GM19324 (cell line): ENCODE measurements around the gene CTDSPL.
"Not testable (repeated sequence)": the region's sequence is repeated elsewhere in the genome, so short reads cannot be mapped to it uniquely, and the experiment has no call there.

Experiments
- ATAC-seq: cut with Tn5 transposase; IDR thresholded peaks from one replicate; pipeline ENCODE4 v1.9.1; 2021; ENCODE audit warnings: mild to moderate bottlenecking, moderate library complexity; ENCODE audit not compliant: unreplicated experiment, low FRiP score

The CTDSPL gene

DNA sequence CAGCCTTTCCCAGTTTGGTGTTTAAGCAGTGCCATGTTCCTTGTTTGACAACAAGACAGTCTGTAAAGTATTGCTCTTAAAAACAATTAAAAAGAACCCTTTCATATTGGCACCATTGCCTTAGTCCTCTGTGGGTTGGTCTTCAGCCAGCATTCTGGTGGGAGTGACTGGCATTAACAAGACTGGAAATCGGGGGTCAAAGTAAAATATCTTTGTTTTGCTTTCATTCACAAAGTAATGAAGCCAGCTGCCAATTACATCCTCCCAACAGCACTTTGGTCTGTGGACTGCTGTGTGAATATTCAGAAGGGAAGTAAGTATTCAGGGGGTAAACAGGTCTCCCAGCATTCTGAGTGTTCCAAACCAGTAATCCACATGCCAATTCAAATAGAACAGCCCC, 120.7 kb downstream of the CTDSPL start:
- ATAC-seq, result no peak

DNA sequence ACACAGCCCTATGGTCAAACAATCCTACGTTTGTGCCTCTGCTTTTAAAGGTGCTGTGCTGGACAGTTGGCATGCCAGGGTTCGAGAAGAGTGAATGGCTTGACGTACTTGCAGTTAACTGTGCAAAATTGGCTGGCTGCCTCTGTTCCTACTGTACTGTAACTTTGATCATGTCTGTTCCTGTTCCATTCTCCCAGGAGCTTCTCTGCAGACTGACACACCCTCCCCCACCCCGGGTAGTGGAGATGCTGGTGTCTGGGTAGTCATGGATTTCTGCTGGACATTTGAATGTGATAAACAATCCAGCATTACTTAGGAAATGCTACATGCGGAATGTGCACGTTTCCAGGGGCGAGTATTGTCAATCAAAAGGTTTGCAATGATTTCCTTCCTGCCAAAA, 122.4 kb downstream of the CTDSPL start:
- no peak for ATAC-seq

DNA sequence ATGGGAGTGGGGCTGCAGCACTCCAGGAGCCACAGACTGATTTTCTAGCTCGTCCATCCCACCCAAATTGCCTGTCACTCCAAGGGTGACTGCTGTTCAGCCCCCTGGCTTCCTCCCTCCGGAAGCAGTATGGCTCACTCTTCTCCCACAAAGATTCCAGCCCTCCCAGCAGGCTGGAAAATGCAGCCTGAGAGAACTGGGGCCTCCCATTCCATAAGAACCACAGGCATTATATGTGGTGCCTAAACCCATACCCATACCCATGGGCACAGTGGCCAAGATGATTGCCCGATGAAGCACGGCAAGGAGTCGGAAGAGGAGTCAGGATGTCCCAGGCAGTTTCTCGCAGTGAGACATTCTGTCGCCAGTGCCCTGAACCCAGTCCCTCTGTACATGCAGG, 122.9 kb downstream of the CTDSPL start:
- ATAC-seq, result no peak

DNA sequence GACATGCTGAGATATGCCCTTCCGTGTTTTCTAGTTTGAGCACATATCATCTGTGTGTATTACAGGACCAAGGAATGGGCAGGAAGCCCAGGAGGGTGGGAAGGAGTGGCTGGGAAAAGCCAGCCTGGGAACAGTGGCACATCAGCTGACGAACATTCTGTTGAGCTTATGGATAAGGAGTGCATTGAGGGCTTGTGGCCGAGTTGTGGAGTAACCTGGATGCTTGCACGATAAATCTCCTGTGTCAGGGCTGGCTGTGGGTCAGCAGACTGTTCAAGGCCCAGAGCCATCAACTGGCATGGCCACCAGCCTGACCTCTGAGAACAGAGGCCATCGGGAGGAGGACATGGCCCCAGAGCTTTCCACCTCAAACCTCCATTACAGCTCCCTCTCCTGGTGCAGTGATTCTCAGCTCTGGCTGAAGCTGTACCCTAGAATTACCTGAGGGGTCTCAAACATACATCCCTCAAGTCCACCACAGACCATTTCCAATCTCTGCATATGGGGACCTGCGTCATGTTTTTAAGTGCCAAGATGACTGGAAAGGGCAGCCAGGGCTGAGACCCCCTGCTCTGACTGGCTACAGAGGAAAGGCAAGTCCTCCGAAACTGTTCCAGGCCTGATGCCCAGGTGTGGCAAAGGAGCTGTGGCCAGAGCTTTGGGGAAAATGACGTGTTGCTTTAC, 124.1 kb downstream of the CTDSPL start:
- no peak for ATAC-seq

DNA sequence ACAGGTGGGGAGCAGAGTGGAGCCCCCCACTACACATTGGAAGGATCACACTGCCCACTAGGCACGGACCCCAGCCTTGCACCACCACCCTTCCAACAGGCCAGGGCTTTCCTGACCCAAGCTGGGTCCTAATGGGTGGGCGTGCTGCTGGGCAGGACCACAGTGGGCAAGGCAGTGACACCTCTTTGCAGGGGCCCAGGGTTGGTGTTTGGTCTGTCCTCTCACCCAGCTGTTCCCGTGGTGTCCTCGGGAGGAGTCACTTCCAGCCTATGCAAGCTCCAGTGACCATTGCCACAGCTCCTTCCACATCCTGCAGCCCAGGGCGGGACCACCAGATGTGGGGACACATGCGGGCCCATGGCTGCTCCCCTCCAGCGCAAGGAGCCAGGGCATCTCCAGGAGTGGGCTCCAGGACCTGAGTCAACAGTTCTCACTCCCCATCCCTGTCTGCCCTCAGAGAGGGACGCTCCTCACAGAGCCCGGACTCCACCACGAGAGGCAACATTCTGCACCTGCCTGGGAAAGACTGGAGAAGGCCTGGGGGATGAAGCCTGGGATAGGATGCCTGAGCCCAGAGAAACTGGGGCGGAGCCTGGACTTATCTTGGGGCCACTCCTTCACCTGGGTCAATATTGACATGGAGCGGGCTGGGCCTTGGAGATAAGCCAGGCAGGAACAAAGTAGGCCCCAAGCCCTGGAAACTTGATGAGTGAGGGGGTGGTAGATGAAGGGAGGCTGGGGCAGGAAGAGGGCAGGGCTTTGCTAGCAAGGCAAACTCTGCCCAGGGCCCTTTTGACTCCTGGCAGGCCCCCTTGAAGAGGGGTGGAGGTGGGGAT, 125.0 kb downstream of the CTDSPL start:
- no peak for ATAC-seq

DNA sequence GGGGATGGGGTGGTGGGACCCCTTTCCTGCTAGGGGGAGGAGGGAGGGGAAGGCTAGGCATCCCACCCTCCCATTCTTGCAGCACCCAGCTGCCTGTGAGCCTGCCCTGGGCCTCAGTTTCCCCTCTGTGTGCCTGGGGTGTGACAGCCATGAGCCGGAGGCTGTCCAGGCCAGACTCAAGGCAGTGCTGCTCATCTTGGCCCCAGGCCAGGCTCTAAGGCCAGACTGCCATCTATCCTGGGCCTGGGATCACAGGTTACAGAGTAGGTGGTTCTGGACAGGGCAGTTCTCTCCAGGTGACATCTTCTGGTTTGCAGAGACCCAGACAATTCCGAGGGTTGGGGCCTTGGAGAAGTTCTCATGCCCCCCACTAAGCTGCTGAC, 125.6 kb downstream of the CTDSPL start:
- ATAC-seq, result no peak

DNA sequence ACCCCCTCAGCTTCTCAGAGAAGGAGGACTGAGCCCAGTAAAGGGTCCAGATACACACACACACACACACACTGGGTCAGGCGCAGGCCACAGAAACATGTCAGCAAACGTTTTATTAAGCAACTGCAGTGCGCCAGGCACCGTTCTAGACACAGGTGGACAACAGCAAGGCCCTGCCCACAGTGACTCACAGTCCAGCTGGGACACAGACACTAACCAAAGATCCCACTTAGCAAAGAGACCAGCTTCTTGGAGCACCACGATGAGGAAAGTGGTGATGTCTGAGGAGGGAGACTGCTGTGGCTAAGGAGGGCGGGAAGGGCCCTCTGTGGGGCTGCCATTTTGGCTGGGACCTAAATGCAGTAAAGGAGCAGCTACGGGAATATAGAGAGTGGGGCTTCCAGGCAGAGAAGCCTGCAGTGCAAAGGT, 126.1 kb downstream of the CTDSPL start:
- ATAC-seq, result no peak

DNA sequence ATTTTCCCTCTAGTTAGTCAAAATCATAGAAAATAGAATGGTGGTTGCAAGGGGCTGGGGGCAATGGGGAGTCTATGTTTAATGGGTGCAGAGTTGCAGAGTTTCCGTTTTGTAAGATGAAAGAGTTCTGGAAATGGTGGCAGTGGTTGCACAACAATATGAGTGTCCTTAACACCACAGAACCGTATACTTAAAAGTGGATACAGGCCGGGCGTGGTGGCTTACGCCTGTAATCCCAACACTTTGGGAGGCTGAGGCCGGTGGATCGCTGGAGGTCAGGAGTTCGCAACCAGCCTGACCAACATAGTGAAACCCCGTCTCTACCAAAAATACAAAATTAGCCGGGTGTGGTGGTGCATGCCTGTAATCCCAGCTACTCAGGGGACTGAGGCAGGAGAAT, 126.7 kb downstream of the CTDSPL start:
- ATAC-seq, result not testable (repeated sequence)

DNA sequence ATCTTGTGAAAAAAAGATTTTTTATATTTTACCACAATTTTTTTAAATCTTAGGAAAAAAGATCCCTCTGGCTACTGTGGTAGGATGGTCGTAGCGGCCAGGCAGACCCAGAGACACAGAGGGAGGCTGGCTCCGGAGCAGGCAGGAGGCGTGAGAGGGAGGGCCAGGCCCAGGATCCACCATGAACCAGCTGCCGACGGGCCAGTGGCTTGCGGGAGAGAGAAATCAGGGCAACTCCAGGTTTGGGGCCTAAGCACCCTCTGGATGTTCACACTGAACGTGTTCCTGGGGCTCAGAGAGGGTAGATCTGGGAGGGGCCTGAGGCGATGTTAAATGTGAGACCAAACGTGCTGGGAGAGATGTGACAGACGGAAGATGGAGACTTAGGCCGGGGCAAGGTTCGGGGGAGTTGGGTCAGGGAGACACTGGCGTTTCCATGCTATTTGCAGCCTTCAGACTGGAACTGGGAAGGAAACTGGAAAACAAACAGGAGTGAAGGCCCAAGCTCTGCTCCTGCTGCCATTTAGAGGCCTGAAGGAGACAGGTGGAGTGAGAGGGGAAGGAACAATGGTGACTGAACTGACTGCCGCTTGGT, 127.3 kb downstream of the CTDSPL start:
- no peak for ATAC-seq

DNA sequence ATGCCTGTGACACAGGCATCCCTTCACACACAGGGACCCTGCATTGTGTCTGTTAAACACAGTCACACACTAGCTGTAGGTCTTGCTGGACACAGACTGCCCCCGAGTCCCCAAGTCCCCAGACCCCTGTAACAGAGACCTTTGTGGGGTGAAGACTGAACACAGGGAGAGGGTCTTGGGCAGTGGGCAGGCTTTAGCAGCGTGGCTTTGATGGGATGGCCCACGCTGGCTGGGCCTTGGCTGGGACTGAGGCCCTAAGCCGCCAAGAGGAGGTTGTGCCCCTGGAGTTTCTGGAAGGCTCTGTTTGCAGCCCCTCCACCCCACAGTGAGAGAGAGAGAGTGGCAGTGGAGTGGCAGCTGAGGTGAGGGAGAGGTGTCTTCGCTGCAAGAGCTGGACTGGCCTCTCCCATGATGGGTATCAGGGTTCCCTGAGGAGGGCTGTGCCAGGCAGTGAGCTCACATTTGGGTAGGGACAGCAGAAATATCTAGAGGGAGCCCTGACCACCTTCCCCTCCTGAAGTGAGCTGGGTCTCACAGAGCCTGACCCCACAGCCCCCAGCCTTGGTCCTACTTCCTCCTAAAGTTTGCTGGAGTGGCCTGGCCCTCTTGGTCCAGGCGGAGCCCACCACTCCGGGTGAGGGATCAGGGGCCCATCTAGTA, 128.3 kb downstream of the CTDSPL start:
- no peak for ATAC-seq

DNA sequence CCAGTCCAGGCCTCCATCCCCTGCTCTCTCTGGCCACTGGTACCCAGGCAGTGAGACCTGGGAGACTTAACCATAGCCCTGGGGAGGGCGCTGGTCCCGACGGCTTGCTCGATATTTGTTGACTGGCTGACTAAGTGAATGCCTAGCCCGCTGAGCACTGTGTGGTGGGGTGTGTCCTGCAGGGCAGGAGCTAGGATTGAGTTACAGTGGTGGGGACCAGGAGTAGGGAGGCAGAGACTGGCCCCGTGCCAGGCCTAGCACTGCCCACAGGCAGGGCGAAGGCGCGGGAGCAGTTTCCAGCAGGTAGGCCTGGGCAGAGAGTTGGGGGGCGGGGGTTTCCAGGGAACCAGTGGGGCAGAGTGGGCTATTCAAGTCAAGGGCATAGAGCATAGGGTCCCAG, 128.8 kb downstream of the CTDSPL start, which contains the start of gene VILL:
Gene VILL, plus strand, starts transcription at position 260 of the 400 bp plus-strand sequence. CDS start 2,887 bp downstream, outside the sequence.
- no peak for ATAC-seq

DNA sequence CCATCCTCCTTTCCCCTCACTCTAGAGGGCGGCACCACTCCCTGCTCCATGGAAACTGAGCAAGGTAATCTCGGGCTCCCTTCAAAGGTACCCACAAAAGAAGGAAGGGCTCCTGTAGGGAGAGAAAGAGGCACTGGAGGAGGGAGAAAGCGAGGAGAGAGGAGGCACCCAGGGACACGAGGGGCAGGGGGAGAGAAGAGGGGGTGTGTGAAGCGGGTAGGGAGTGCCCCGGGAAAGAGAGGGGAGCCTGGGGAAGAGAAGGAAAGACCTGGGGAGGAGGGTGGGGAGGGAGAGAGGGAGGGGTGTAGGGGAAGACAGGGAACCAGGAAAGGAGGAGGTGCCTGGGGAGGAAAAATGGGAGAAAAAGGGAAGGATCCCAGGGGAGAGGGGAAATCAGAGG, 129.4 kb downstream of the CTDSPL start:
- ATAC-seq, result no peak

DNA sequence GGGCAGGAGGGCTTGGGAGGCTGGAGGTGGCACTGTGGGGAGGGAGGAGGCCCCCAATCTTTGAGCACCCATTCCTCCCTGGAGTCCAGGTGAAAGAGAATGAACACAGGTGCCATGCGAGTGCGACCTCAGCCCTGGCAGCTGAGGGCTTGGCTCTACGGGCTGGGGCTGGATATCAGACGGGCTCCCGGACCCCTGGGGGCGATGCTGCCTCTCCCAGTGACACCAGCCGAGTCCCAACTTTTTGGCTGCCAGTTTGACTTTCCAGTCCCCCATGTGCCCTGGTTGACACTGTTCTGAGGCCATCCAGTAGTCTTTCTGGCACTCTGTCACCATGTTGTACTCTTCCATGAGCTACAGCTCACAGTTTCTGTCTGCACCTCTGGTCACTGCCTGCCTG, 130.1 kb downstream of the CTDSPL start:
- no peak for ATAC-seq

DNA sequence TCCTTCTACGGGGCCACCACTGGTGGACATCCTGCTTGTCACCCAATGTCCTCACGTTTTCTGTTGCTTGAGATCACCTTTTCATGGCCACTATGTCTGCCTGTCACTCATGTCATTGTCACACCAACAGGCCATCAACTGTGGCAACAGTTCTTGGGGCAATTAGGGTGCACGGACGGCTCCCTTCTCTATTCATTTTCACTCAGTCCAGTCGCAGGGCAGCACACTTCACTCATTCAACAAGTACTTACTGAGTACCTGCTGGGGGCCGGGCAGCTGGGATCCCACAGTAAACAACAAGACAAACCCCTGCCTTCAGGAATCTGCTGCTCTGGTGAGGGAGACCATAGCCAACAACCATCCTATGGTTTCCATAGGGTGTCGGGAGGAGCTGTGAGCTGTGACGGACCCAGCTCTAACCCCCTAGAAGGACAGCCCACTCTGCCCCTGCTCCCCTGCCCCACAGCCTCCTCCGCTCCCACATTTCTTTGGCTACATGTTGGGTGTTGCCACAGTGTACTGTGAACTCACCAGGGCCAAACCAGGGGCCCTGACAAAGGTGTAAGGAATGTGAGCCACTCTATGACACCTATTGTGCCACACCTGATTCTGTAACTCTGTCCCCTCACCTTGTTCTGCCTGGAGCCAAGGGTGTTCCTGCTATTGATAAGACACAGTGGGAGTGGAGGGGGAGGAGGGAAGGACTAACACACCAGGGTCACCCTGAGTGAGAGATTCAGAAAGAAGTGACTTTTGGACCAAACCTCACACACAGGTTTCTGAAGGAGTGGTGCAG, 130.8 kb downstream of the CTDSPL start:
- no peak for ATAC-seq

DNA sequence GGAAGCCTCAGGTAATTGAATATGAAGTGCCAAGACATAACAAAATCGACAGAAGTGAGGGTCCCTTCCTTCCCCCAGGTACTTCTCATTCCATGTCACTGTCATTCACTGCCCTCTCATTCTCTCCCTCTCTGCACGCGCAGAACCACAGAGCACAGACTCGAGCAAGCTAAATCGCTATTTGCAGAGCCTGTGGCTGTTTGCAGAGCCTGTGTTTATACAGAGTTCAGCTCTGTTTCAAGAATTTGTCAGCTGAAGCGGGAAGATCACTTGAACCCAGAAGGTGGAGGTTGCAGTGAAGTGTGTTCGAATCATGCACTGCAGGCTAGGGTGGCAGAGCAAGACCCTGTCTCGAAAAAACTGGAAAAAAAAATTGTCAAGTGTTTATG, 131.4 kb downstream of the CTDSPL start:
- no peak for ATAC-seq

DNA sequence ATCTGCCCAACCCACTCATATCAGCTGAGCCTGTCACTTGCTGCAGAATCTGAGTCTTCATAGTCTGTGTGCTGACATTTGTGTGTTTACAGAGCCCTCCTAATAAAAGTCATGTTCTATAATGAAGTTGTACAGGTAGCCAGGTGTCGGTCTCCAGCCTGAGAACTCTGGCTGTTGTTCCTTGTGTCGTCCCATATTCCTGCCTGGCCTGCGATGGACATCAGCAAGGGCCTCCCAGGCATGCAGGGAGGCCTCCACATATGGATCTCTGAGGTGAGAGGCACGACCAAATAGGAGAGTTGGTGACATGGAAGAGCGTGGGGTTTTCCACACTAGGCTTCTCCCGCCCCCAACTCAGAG, 131.8 kb downstream of the CTDSPL start:
- ATAC-seq, result no peak

DNA sequence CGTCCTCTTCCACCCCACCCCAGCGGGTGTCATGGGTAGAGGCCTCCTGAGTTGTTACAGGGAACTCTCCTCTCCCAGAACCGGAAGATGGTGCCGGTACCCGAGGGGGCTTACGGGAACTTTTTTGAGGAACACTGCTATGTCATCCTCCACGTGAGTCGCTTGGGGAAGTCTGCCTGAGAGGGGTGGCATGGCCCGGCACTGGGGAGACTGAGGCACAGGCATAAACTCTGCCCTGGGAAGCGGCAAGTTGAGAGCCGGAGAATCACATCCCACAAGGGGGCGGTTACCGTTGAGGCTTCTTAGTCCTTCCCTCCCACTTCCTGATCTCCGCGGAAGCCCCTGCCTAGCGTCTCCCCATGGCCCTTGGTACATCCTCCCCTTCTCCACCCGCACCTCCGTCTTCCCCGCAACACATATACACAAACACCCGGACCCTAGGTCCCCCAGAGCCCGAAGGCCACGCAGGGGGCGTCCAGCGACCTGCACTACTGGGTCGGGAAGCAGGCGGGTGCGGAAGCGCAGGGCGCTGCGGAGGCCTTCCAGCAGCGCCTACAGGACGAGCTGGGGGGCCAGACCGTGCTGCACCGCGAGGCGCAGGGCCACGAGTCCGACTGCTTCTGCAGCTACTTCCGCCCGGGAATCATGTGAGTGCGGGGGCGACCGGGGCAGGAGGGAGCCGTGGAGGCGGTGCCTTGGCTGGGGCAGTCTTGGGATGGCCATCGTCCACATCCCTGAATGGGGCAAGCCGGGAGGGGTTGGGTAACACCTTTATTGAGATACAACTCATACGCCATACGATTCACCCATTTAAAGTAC, 132.3 kb downstream of the CTDSPL start:
- peak; percentile 54 for ATAC-seq

DNA sequence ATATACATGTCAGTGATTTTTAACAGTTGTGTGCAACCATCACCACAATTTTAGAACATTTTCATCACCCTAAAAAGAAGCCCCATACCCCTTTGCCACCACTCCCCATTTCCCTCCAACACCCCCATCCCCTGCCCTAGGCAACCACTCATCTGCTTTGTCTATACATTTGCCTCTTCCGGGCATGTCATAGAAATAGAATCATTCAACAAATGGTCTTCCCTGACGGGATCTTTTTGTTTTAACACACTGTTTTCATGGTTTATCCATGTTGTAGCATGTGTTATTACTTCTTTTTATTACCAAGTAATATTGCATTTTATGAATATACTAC, 132.9 kb downstream of the CTDSPL start:
- no peak for ATAC-seq
